B cell (primary cell): Measurements from ENCODE around the gene OR7A5. TPM values are rescaled to one million over a fixed set of nuclear protein-coding genes. Genes with fewer than 3 reads are reported as not detected.

Experiments
- ATAC-seq: fragments of 200-7000 bp; cut with Tn5 transposase; one replicate; pipeline ENCODE4 v1.10.0; 2021; ENCODE audit warnings: low read depth, mild to moderate bottlenecking, moderate number of reproducible peaks, moderate library complexity
- CTCF ChIA-PET: fragments of 350-600 bp; sonication (Branson Sonifier 250); formaldehyde crosslinking; loops from one replicate; lab custom pipeline; 2021; ENCODE audit warnings: antibody characterized with exemption, inconsistent platforms; lab: Charles Lee
- POLR2A ChIA-PET: fragments of 350-600 bp; sonication (Branson Sonifier 250); formaldehyde crosslinking; loops from one replicate; lab custom pipeline; 2021; ENCODE audit warnings: antibody characterized with exemption; lab: Charles Lee
- DNase-seq: peaks from one replicate; pipeline ENCODE4 v3.0.0; 2013
- H2AFZ ChIP-seq: 2 replicates; pipeline ENCODE4 v1.6.1; 2012; ENCODE audit warnings: mild to moderate bottlenecking, low read depth, low read length; ENCODE audit not compliant: insufficient read depth, poor library complexity, severe bottlenecking
- H3K27ac ChIP-seq, 2 donors: 1 replicate in 1 of 2; 2 replicates in 1 of 2; pipeline ENCODE4 v1.5.1; 2012 to 2013; ENCODE audit warnings: low read length in 2 of 2, mild to moderate bottlenecking in 2 of 2, moderate library complexity in 1 of 2
- H3K27me3 ChIP-seq, 4 experiments: fragments of 200-600 bp in 1 of 4; sonication (generic) in 1 of 4; replicated peaks in 1 of 4; 1 replicate in 2 of 4; 2 replicates in 2 of 4; pipeline versions ENCODE4 v1.6.1 to v1.7.0; 2013 to 2016; ENCODE audit warnings: low read length in 3 of 4, mild to moderate bottlenecking in 2 of 4, mixed read lengths in 1 of 4, moderate library complexity in 1 of 4; ENCODE audit not compliant: insufficient read depth in 4 of 4, control insufficient read depth in 3 of 4; ENCODE audit errors: control extremely low read depth in 1 of 4
- H3K36me3 ChIP-seq, 2 experiments: replicated peaks in 1 of 2; 1 replicate in 1 of 2; 2 replicates in 1 of 2; pipeline versions ENCODE4 v1.6.1 to v1.7.1; 2013; ENCODE audit warnings: low read length in 1 of 2; ENCODE audit not compliant: insufficient read depth in 2 of 2, control insufficient read depth in 1 of 2; ENCODE audit errors: control extremely low read depth in 1 of 2, extremely low read depth in 1 of 2
- H3K4me1 ChIP-seq, 2 donors: fragments of 200-600 bp in 1 of 2; sonication (generic) in 1 of 2; 1 replicate in 1 of 2; 2 replicates in 1 of 2; pipeline versions ENCODE4 v1.5.1 to v1.6.1; 2013 to 2017; ENCODE audit warnings: low read length in 2 of 2; ENCODE audit not compliant: control insufficient read depth in 2 of 2, insufficient read depth in 2 of 2
- H3K4me2 ChIP-seq: replicated peaks from 2 replicates; pipeline ENCODE3; 2012; ENCODE audit warnings: mild to moderate bottlenecking, low read depth, low read length; ENCODE audit not compliant: poor library complexity, severe bottlenecking
- H3K4me3 ChIP-seq, 5 experiments: fragments of 200-600 bp in 1 of 5; sonication (generic) in 1 of 5; 1 replicate in 3 of 5; 2 replicates in 2 of 5; pipeline versions ENCODE4 v1.5.1 to v1.7.0; 2011 to 2016; ENCODE audit warnings: low read length in 4 of 5, mild to moderate bottlenecking in 4 of 5, low read depth in 2 of 5, control low read depth in 1 of 5, moderate library complexity in 1 of 5; ENCODE audit not compliant: insufficient read depth in 1 of 5; ENCODE audit errors: control extremely low read depth in 1 of 5, extremely low read depth in 1 of 5
- H3K79me2 ChIP-seq: fragments of 200-600 bp; sonication (generic); one replicate; pipeline ENCODE4 v1.6.0; 2016; ENCODE audit warnings: low read length; ENCODE audit not compliant: control insufficient read depth, insufficient read depth
- H3K9ac ChIP-seq: fragments of 200-600 bp; sonication (generic); 2 replicates; pipeline ENCODE4 v1.6.1; 2017; ENCODE audit warnings: mild to moderate bottlenecking, low read length, moderate library complexity
- H3K9me3 ChIP-seq, 3 donors: one replicate each; pipeline versions ENCODE4 v1.6.1 to v1.7.1; 2013; ENCODE audit warnings: low read length in 2 of 3; ENCODE audit not compliant: control insufficient read depth in 2 of 3, insufficient read depth in 1 of 3; ENCODE audit errors: control extremely low read depth in 1 of 3
- H4K20me1 ChIP-seq: 2 replicates; pipeline ENCODE4 v1.6.0; 2012; ENCODE audit warnings: mild to moderate bottlenecking, low read length; ENCODE audit not compliant: insufficient read depth, control insufficient read depth, poor library complexity, severe bottlenecking
- H3K27ac Mint-ChIP-seq: one replicate; pipeline ENCODE4 v1.8.0; 2021; ENCODE audit warnings: mixed read lengths
- H3K27me3 Mint-ChIP-seq: one replicate; pipeline ENCODE4 v1.8.0; 2021; ENCODE audit warnings: mixed read lengths
- H3K4me1 Mint-ChIP-seq: one replicate; pipeline ENCODE4 v1.8.0; 2021; ENCODE audit warnings: mixed read lengths
- H3K4me3 Mint-ChIP-seq: one replicate; pipeline ENCODE4 v1.8.0; 2021; ENCODE audit warnings: mixed read lengths
- H3K9me3 Mint-ChIP-seq: one replicate; pipeline ENCODE4 v1.8.0; 2022; ENCODE audit warnings: mixed read lengths; ENCODE audit not compliant: insufficient read depth
- CTCF ChIP-seq: fragments of 200-600 bp; IDR thresholded peaks from one replicate; pipeline ENCODE4 v1.8.0; 2022; ENCODE audit warnings: antibody characterized with exemption, mild to moderate bottlenecking
- EZH2 ChIP-seq: IDR thresholded peaks from 2 replicates; pipeline ENCODE4 v1.6.1; 2012; ENCODE audit warnings: borderline replicate concordance, low read depth, mild to moderate bottlenecking, moderate library complexity, low read length; ENCODE audit not compliant: insufficient read depth, poor library complexity, severe bottlenecking
- WGBS: methylation state at CpG from one replicate; pipeline ENCODE4 v1.1.5; 2013; ENCODE audit warnings: missing lambda C conversion rate; ENCODE audit not compliant: insufficient coverage; 5-methylcytosine and 5-hydroxymethylcytosine counted together
- intact Hi-C: fragments of 100-400 bp; cut with micrococcal nuclease; formaldehyde crosslinking; loops from one replicate; pipeline ENCODE4 v1.10.0; 2022
- polyA plus RNA-seq: library from polyadenylated mRNA; depleted of rRNA; stranded (reverse); fragments of >200 nt; gene quantifications from 2 replicates; pipeline ENCODE4 v1.2.3, GENCODE V29; 2012
- total RNA-seq, 2 donors: library from RNA; stranded (reverse); fragments of 120-200 nt in 1 of 2; gene quantifications; 1 replicate in 1 of 2; 2 replicates in 1 of 2; pipeline versions ENCODE4 v1.2.3 to v1.2.4, GENCODE V29; 2013 to 2022

Gene OR7A5
- total and polyA plus RNA-seq, 2 donors (not counting 1 experiment from before 2014, with no cell fraction given): not detected

GRCh38 chr19:14843578-14843977 lies 8.6 kb upstream of the OR7A5 start:
- Histone ChIP-seq H3K79me2 (no peaks in the 10 kb centered on the region), H3K4me3 (no peak overlapping the region), H2AFZ (no peak overlapping the region), H3K4me2 (no peak overlapping the region), H3K27ac (no peak overlapping the region), H3K36me3 (no peaks in the 10 kb centered on the region), H3K9ac (no peak overlapping the region), H3K27me3 (no peaks in the 10 kb centered on the region), H3K4me1 (no peaks in the 10 kb centered on the region), H3K9me3 (no peaks in the 10 kb centered on the region), H4K20me1 (no peaks in the 10 kb centered on the region)
- Mint-ChIP-seq H3K27ac (no peak overlapping the region), H3K4me1 (no peaks in the 10 kb centered on the region), H3K9me3 (no peaks in the 10 kb centered on the region), H3K27me3 (peaks cover 32% of the 10 kb centered on the region), H3K4me3 (no peak overlapping the region)
- ATAC-seq: no peak
- intact Hi-C loops: no loop called here
- ChIA-PET POLR2A (no interaction called here), CTCF (no interaction called here)
- 83% methylated on average over 1 of the region's 6 CpGs for WGBS
- no peak for TF ChIP-seq CTCF
- no peak for TF ChIP-seq EZH2
- no peak for DNase-seq

GRCh38 chr19:14843169-14843568 lies 8.2 kb upstream of the OR7A5 start:
- DNase-seq: no peak
- Histone ChIP-seq H3K4me3 (no peak overlapping the region), H3K36me3 (no peaks in the 10 kb centered on the region), H3K9ac (no peak overlapping the region), H3K9me3 (no peaks in the 10 kb centered on the region), H3K4me1 (no peaks in the 10 kb centered on the region), H3K4me2 (no peak overlapping the region), H3K27ac (no peak overlapping the region), H4K20me1 (no peaks in the 10 kb centered on the region), H2AFZ (no peak overlapping the region), H3K79me2 (no peaks in the 10 kb centered on the region), H3K27me3 (no peaks in the 10 kb centered on the region)
- Mint-ChIP-seq H3K27ac (no peak overlapping the region), H3K4me3 (no peak overlapping the region), H3K9me3 (no peaks in the 10 kb centered on the region), H3K27me3 (peaks cover 28% of the 10 kb centered on the region), H3K4me1 (no peaks in the 10 kb centered on the region)
- no CpG with 5 or more reads among the region's 2 CpGs for WGBS
- CTCF ChIA-PET: no interaction called here
- ATAC-seq: no peak
- no peak for TF ChIP-seq CTCF
- intact Hi-C loops: no loop called here
- POLR2A ChIA-PET: no interaction called here
